ENCODE data around the gene INPP4B.

Gene INPP4B

DNA sequence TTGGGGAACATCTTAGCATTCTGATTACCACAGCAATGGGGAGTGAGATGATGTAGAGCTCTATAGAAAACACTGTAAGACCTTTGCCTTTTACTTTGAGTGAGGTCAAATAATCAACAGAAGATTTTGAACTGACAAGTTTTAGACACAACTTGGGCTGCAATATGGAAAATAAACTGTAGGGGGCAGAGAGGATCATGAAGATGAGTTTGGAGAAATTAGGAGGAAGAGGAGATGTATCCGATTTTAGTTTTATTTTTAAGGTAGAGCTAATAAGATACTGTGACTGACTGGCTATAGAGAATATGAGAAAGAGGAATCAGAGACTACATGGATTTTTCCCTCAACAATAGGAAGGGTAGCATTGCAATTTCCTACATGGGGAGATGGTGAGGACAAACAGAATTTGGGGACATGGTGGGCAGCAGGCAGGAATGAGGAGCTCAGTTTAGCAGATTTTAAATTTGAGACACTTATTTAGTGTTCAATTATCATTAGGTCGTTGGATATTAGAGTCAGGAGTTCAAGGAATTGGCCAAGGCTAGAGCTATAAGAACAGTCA lies 563.1 kb downstream of the INPP4B start:
- Histone ChIP-seq H3K36me3 (ENCODE audit: control insufficient read depth in 2 of 2, insufficient read depth in 2 of 2, low read length in 2 of 2) (no peaks in the 10 kb centered on the region), H3K27me3 (ENCODE audit: control insufficient read depth in 1 of 2, insufficient read depth in 2 of 2, low read length in 2 of 2) (no peaks in the 10 kb centered on the region), H3K9ac (ENCODE audit: low read length in 2 of 2) (no peak overlapping the region), H3K4me1 (ENCODE audit: control insufficient read depth, insufficient read depth, low read length) (no peaks in the 10 kb centered on the region), H3K27ac (ENCODE audit: low read length) (no peak overlapping the region), H3K9me3 (ENCODE audit: control insufficient read depth in 2 of 2, low read length in 2 of 2) (no peaks in the 10 kb centered on the region), H3K4me3 (ENCODE audit: low read length in 2 of 2) (no peak overlapping the region)

DNA sequence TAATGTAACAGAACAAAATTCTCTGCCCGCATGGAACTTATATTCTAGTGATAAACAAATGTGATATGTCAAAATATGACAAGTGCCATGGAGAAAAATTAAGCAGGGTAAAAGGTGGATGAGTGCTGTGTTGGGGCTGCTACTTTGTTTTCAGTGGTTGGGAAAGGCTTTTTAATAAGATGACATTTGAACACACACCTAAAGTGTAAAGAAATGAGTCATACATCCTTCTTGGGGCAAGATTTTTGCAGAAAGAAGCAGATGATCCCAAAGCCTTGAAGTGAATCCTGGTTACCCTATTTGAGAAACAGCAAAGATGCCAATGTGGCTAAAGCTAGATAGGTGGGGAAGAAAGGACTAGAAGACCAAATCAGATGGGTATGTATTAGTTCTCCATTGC lies 564.1 kb downstream of the INPP4B start:
- Histone ChIP-seq H3K9ac (ENCODE audit: low read length in 2 of 2) (no peak overlapping the region), H3K36me3 (ENCODE audit: control insufficient read depth in 2 of 2, insufficient read depth in 2 of 2, low read length in 2 of 2) (no peaks in the 10 kb centered on the region), H3K9me3 (ENCODE audit: control insufficient read depth in 2 of 2, low read length in 2 of 2) (no peaks in the 10 kb centered on the region), H3K27me3 (ENCODE audit: control insufficient read depth in 1 of 2, insufficient read depth in 2 of 2, low read length in 2 of 2) (no peaks in the 10 kb centered on the region), H3K4me1 (ENCODE audit: control insufficient read depth, insufficient read depth, low read length) (no peaks in the 10 kb centered on the region), H3K4me3 (ENCODE audit: low read length in 2 of 2) (no peak overlapping the region), H3K27ac (ENCODE audit: low read length) (no peak overlapping the region)

DNA sequence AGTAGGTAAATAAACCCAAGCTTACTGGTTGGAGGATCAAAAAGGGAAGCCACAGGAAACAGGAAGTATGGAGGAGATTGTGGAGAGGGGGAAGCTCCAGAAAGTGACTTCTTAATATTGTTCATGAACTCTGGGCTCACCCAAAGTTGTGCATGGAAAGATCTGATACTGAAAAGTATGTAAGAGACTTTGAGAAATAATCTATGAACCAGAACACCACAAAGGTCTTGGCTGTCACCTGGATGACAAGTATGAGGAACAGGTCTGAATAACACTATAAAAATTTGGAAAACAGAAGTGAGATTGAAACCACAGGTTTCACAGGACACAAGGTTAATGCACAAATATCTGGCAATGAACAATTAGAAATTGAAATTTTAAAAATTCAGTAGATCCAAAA lies 567.4 kb downstream of the INPP4B start:
- H3K4me3 ChIP-seq (ENCODE audit: low read length in 2 of 2), result no peak overlapping the region
- H3K36me3 ChIP-seq (ENCODE audit: control insufficient read depth in 2 of 2, insufficient read depth in 2 of 2, low read length in 2 of 2), result no peaks in the 10 kb centered on the region
- H3K4me1 ChIP-seq (ENCODE audit: control insufficient read depth, insufficient read depth, low read length), result no peaks in the 10 kb centered on the region
- no peak overlapping the region for H3K27ac ChIP-seq (ENCODE audit: low read length)
- no peaks in the 10 kb centered on the region for H3K27me3 ChIP-seq (ENCODE audit: control insufficient read depth in 1 of 2, insufficient read depth in 2 of 2, low read length in 2 of 2)
- H3K9me3 ChIP-seq (ENCODE audit: control insufficient read depth in 2 of 2, low read length in 2 of 2), result no peaks in the 10 kb centered on the region
- no peak overlapping the region for H3K9ac ChIP-seq (ENCODE audit: low read length in 2 of 2)

DNA sequence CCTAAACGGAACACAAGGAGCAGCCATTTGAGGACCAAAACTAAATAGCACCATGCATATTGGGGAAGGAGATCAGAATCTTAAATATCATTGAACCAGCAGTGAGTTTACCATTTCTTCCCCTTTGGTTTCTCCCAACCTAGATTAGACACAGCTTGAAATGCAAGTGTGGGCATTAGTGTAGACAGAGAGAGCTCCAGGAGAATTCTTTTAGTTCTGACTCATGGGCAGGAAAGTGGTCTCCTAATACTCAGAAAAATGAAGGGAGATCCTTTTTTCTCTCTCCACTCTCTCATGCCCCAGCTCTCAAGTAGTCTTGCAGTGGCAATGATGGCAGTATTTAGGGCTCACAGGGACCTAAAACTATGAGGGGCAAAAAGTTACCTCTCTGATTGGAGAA lies 567.9 kb downstream of the INPP4B start:
- no peak overlapping the region for H3K4me3 ChIP-seq (ENCODE audit: low read length in 2 of 2)
- H3K27me3 ChIP-seq (ENCODE audit: control insufficient read depth in 1 of 2, insufficient read depth in 2 of 2, low read length in 2 of 2), result no peaks in the 10 kb centered on the region
- no peaks in the 10 kb centered on the region for H3K9me3 ChIP-seq (ENCODE audit: control insufficient read depth in 2 of 2, low read length in 2 of 2)
- H3K27ac ChIP-seq (ENCODE audit: low read length), result no peak overlapping the region
- no peak overlapping the region for H3K9ac ChIP-seq (ENCODE audit: low read length in 2 of 2)
- no peaks in the 10 kb centered on the region for H3K36me3 ChIP-seq (ENCODE audit: control insufficient read depth in 2 of 2, insufficient read depth in 2 of 2, low read length in 2 of 2)
- H3K4me1 ChIP-seq (ENCODE audit: control insufficient read depth, insufficient read depth, low read length), result no peaks in the 10 kb centered on the region

DNA sequence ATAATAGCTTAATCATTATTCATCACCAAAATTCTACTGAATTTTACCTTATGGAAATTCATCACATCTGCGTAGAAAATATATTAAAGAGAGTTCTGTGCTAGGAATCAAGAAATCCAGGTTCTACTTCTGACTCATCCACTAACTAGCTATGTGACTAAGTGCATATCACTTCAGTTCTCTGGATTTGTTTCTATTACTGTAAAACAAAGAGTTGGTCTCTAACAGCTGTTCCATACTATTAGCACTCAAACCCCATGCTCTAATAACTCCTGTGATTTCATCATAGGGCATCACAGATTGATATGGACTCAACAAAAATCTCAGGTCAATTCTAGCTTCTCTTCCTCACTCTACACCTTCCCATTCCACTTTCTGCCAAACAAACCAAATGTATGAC lies 572.0 kb downstream of the INPP4B start:
- H3K27me3 ChIP-seq (ENCODE audit: control insufficient read depth in 1 of 2, insufficient read depth in 2 of 2, low read length in 2 of 2), result no peaks in the 10 kb centered on the region
- H3K4me3 ChIP-seq (ENCODE audit: low read length in 2 of 2), result no peak overlapping the region
- no peaks in the 10 kb centered on the region for H3K36me3 ChIP-seq (ENCODE audit: control insufficient read depth in 2 of 2, insufficient read depth in 2 of 2, low read length in 2 of 2)
- no peak overlapping the region for H3K9ac ChIP-seq (ENCODE audit: low read length in 2 of 2)
- no peak overlapping the region for H3K27ac ChIP-seq (ENCODE audit: low read length)
- no peaks in the 10 kb centered on the region for H3K4me1 ChIP-seq (ENCODE audit: control insufficient read depth, insufficient read depth, low read length)
- H3K9me3 ChIP-seq (ENCODE audit: control insufficient read depth in 2 of 2, low read length in 2 of 2), result no peaks in the 10 kb centered on the region

DNA sequence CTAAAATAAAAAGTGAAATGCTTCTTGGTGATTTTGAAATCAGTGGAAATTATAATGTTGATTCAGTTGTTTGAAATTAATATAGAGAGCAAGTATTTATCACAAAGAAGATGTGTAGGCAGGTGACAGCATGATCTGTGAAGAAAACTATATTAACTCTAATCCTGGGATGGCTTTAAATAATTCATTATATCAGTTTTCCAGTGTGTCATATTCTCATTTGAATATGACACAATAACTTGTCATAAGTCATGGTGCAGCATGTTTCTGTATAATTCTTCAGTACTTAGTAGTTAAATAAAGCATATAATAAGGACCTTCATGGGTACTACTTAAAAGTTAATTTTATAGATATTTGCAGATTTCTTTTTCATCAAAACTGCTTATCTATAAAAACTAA lies 573.6 kb downstream of the INPP4B start:
- H3K9ac ChIP-seq (ENCODE audit: low read length in 2 of 2), result no peak overlapping the region
- H3K9me3 ChIP-seq (ENCODE audit: control insufficient read depth in 2 of 2, low read length in 2 of 2), result no peaks in the 10 kb centered on the region
- H3K4me3 ChIP-seq (ENCODE audit: low read length in 2 of 2), result no peak overlapping the region
- no peaks in the 10 kb centered on the region for H3K27me3 ChIP-seq (ENCODE audit: control insufficient read depth in 1 of 2, insufficient read depth in 2 of 2, low read length in 2 of 2)
- H3K36me3 ChIP-seq (ENCODE audit: control insufficient read depth in 2 of 2, insufficient read depth in 2 of 2, low read length in 2 of 2), result no peaks in the 10 kb centered on the region
- no peak overlapping the region for H3K27ac ChIP-seq (ENCODE audit: low read length)
- H3K4me1 ChIP-seq (ENCODE audit: control insufficient read depth, insufficient read depth, low read length), result no peaks in the 10 kb centered on the region

DNA sequence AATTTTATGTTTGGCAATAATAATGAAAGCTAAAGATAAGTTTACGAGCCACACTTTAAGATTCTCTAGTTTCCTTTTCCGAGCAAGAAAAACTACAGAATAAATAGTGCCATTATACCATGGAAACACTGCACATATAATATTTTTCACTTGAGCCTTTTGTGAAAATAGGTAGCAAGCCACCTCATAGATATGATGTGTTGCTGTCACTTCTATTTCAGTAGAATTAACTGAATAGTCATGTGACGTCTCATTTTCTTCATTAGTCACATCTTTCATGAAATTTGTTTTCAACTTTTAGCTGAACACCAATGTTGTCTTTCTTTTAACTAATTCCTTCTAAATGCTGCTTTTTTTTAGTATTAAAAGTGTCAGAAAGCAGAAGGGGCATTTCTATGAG lies 574.3 kb downstream of the INPP4B start:
- no peak overlapping the region for H3K4me3 ChIP-seq (ENCODE audit: low read length in 2 of 2)
- no peaks in the 10 kb centered on the region for H3K27me3 ChIP-seq (ENCODE audit: control insufficient read depth in 1 of 2, insufficient read depth in 2 of 2, low read length in 2 of 2)
- H3K27ac ChIP-seq (ENCODE audit: low read length), result no peak overlapping the region
- H3K4me1 ChIP-seq (ENCODE audit: control insufficient read depth, insufficient read depth, low read length), result no peaks in the 10 kb centered on the region
- H3K9ac ChIP-seq (ENCODE audit: low read length in 2 of 2), result no peak overlapping the region
- H3K36me3 ChIP-seq (ENCODE audit: control insufficient read depth in 2 of 2, insufficient read depth in 2 of 2, low read length in 2 of 2), result no peaks in the 10 kb centered on the region
- H3K9me3 ChIP-seq (ENCODE audit: control insufficient read depth in 2 of 2, low read length in 2 of 2), result no peaks in the 10 kb centered on the region

DNA sequence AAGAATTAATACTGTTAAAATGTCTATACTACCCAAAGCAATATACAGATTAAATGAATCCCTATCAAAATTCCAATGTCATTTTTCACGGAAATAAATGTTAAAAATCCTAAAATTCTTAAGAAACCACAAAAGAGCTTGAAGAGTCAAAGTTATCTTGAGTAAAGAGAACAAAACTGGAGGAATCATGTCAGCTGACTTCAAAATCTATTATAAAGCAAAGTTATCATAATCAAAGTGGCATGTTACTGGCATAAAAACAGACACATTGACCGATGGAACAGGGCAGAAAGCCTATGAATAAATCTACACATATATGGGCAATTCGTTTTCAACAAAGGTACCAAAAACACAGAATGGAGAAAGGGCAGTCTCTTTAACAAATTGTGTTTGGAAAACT lies 579.0 kb downstream of the INPP4B start:
- no peak overlapping the region for H3K9ac ChIP-seq (ENCODE audit: low read length in 2 of 2)
- H3K9me3 ChIP-seq (ENCODE audit: control insufficient read depth in 2 of 2, low read length in 2 of 2), result no peaks in the 10 kb centered on the region
- no peak overlapping the region for H3K27ac ChIP-seq (ENCODE audit: low read length)
- H3K27me3 ChIP-seq (ENCODE audit: control insufficient read depth in 1 of 2, insufficient read depth in 2 of 2, low read length in 2 of 2), result no peaks in the 10 kb centered on the region
- no peak overlapping the region for H3K4me3 ChIP-seq (ENCODE audit: low read length in 2 of 2)
- H3K36me3 ChIP-seq (ENCODE audit: control insufficient read depth in 2 of 2, insufficient read depth in 2 of 2, low read length in 2 of 2), result no peaks in the 10 kb centered on the region
- peaks cover 9% of the 10 kb centered on the region for H3K4me1 ChIP-seq (ENCODE audit: control insufficient read depth, insufficient read depth, low read length)

DNA sequence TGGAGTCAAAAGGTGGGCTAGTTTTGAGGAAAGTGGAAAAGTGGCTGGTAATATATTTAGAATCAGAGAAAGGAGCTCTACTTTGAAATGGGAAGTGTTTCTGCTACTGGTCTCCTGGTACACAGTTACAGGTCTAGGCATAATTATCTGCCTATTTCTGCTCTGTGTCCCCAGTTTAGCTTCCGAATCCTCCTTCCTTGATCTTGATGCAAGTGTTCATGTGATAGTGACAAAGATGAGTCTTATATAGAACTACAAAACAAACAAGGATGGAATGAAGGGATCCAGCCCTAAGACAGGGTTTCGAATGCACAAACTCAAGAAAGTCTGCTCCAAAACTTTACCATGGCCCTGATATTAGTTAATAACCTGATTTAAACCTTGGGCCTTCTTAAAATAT lies 580.2 kb downstream of the INPP4B start:
- H3K9ac ChIP-seq (ENCODE audit: low read length in 2 of 2), result no peak overlapping the region
- peak overlapping the region in 1 of 2 donors; percentile 31 for H3K4me3 ChIP-seq (ENCODE audit: low read length in 2 of 2)
- peak overlapping the region; percentile 26 for H3K27ac ChIP-seq (ENCODE audit: low read length)
- H3K4me1 ChIP-seq (ENCODE audit: control insufficient read depth, insufficient read depth, low read length), result peaks cover 9% of the 10 kb centered on the region
- no peaks in the 10 kb centered on the region for H3K36me3 ChIP-seq (ENCODE audit: control insufficient read depth in 2 of 2, insufficient read depth in 2 of 2, low read length in 2 of 2)
- no peaks in the 10 kb centered on the region for H3K9me3 ChIP-seq (ENCODE audit: control insufficient read depth in 2 of 2, low read length in 2 of 2)
- no peaks in the 10 kb centered on the region for H3K27me3 ChIP-seq (ENCODE audit: control insufficient read depth in 1 of 2, insufficient read depth in 2 of 2, low read length in 2 of 2)

DNA sequence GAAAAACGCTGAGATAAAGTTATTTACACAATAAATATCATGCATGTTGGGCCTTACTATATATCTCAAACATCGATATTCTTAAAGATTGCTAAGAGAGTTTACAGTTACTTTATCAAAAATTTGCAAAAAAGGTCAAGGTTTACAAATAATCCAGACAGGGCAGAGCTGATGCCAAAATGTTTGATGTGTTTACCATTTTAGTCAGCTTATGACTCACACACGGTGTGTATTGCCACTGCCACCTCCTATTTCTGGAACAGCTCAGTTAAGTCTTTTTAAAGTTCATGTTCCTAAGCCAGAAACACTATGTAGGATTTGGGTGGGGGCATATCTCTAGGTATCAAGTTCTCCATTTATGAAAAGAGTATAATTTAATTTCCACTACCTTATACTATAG lies 580.6 kb downstream of the INPP4B start:
- H3K4me3 ChIP-seq (ENCODE audit: low read length in 2 of 2), result peak overlapping the region in 1 of 2 donors; percentile 31
- H3K27me3 ChIP-seq (ENCODE audit: control insufficient read depth in 1 of 2, insufficient read depth in 2 of 2, low read length in 2 of 2), result no peaks in the 10 kb centered on the region
- H3K9me3 ChIP-seq (ENCODE audit: control insufficient read depth in 2 of 2, low read length in 2 of 2), result no peaks in the 10 kb centered on the region
- peak overlapping the region; percentile 26 for H3K27ac ChIP-seq (ENCODE audit: low read length)
- H3K4me1 ChIP-seq (ENCODE audit: control insufficient read depth, insufficient read depth, low read length), result peaks cover 9% of the 10 kb centered on the region
- no peak overlapping the region for H3K9ac ChIP-seq (ENCODE audit: low read length in 2 of 2)
- no peaks in the 10 kb centered on the region for H3K36me3 ChIP-seq (ENCODE audit: control insufficient read depth in 2 of 2, insufficient read depth in 2 of 2, low read length in 2 of 2)

DNA sequence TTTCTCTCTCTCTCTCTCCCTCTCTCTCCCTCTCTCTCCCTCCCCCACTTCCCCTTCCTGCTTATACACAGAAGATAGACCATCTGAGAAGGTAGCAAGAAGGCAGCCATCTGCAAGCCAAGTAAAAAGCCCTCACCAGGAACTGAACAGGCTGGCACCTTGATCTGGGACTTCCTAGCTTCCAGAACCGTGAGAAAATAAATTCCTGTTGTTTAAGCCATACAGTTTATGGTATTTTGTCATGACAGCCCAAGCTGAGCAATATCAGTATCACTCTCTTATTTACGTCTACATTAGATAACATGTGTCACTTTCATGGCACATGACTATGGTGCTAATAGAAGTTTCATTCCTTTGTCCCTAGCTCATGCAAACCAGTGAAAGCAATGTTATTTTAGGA lies 581.1 kb downstream of the INPP4B start:
- no peaks in the 10 kb centered on the region for H3K27me3 ChIP-seq (ENCODE audit: control insufficient read depth in 1 of 2, insufficient read depth in 2 of 2, low read length in 2 of 2)
- H3K9ac ChIP-seq (ENCODE audit: low read length in 2 of 2), result no peak overlapping the region
- H3K9me3 ChIP-seq (ENCODE audit: control insufficient read depth in 2 of 2, low read length in 2 of 2), result no peaks in the 10 kb centered on the region
- no peaks in the 10 kb centered on the region for H3K36me3 ChIP-seq (ENCODE audit: control insufficient read depth in 2 of 2, insufficient read depth in 2 of 2, low read length in 2 of 2)
- peaks cover 9% of the 10 kb centered on the region for H3K4me1 ChIP-seq (ENCODE audit: control insufficient read depth, insufficient read depth, low read length)
- H3K4me3 ChIP-seq (ENCODE audit: low read length in 2 of 2), result peak overlapping the region in 1 of 2 donors; percentile 5
- H3K27ac ChIP-seq (ENCODE audit: low read length), result no peak overlapping the region
